HepG2 (cell line): Measurements from ENCODE around the gene LMBRD2. TPM values are rescaled to one million over a fixed set of nuclear protein-coding genes. Genes with fewer than 3 reads are reported as not detected.

Source experiments
- ATAC-seq: fragments of 200-7000 bp; cut with Tn5 transposase; 3 replicates; pipeline ENCODE4 v1.9.1; 2020; ENCODE audit warnings: mild to moderate bottlenecking, moderate library complexity
- BruUV-seq: library from RNA; stranded (reverse); fragments of 400-500 nt; replicated peaks from 2 replicates; lab custom pipeline; 2021; lab: Mats Ljungman, UMichigan
- CTCF ChIA-PET: fragments of 300-600 bp; formaldehyde crosslinking; extraction: SDS; loops from one replicate; lab custom pipeline; 2021; ENCODE audit warnings: low total read pairs, inconsistent platforms, low intra/inter-chr PET ratio; lab: Yijun Ruan, JAX
- POLR2A ChIA-PET: fragments of 350-600 bp; sonication (Branson Sonifier 250); formaldehyde crosslinking; loops from one replicate; lab custom pipeline; 2020; ENCODE audit warnings: antibody characterized with exemption, inconsistent platforms; lab: Yijun Ruan, JAX
- DNase-seq: peaks from one replicate; pipeline ENCODE4 v3.0.0-alpha.2; 2015; ENCODE audit warnings: low spot score
- FAIRE-seq: peaks from 3 replicates; lab custom pipeline; 2011; peaks lifted over from hg19 to GRCh38; lab: Jason Lieb, UNC
- H2AFZ ChIP-seq: one replicate; pipeline ENCODE4 v1.6.1; 2011; ENCODE audit warnings: low read length, inconsistent platforms
- H3K27ac ChIP-seq: fragments of 300-600 bp; 3 replicates; pipeline ENCODE4 v1.8.0; 2011; ENCODE audit warnings: mixed run types, mild to moderate bottlenecking, mixed read lengths, low read length, inconsistent platforms; ENCODE audit not compliant: insufficient read depth; ENCODE audit errors: extremely low read length
- H3K27me3 ChIP-seq, 2 experiments: fragments of 200-600 bp in 1 of 2; 2 replicates in 1 of 2; 3 replicates in 1 of 2; pipeline versions ENCODE4 v1.6.0 to v1.8.0; 2011; ENCODE audit warnings: low read length in 2 of 2, mild to moderate bottlenecking in 2 of 2, moderate library complexity in 2 of 2, inconsistent platforms in 1 of 2; ENCODE audit not compliant: insufficient read depth in 2 of 2, control insufficient read depth in 1 of 2
- H3K36me3 ChIP-seq, 2 experiments: fragments of 200-600 bp in 1 of 2; replicated peaks in 1 of 2; 2 replicates in 1 of 2; 3 replicates in 1 of 2; pipeline versions ENCODE4 v1.5.1 to v1.8.0; 2011; ENCODE audit warnings: low read length in 2 of 2, inconsistent platforms in 1 of 2; ENCODE audit not compliant: insufficient read depth in 2 of 2, control insufficient read depth in 1 of 2
- H3K4me1 ChIP-seq: 2 replicates; pipeline ENCODE4 v1.5.1; 2012; ENCODE audit warnings: low read length, inconsistent platforms; ENCODE audit not compliant: insufficient read depth
- H3K4me2 ChIP-seq: 2 replicates; pipeline ENCODE4 v1.6.0; 2011; ENCODE audit warnings: low read depth, low read length, inconsistent platforms
- H3K4me3 ChIP-seq, 3 experiments: fragments of 200-600 bp in 1 of 3; sonication (generic), shearing (Covaris generic) in 1 of 3; replicated peaks in 1 of 3; 2 replicates each; pipeline ENCODE4 v1.5.1; 2011 to 2016; ENCODE audit warnings: low read length in 3 of 3, inconsistent platforms in 2 of 3, low read depth in 2 of 3, mild to moderate bottlenecking in 2 of 3, control low read depth in 1 of 3, mixed read lengths in 1 of 3; ENCODE audit not compliant: insufficient read depth in 1 of 3
- H3K79me2 ChIP-seq: one replicate; pipeline ENCODE4 v1.6.1; 2011; ENCODE audit warnings: low read length, inconsistent platforms; ENCODE audit not compliant: insufficient read depth
- H3K9ac ChIP-seq: 2 replicates; pipeline ENCODE4 v1.6.0; 2011; ENCODE audit warnings: mild to moderate bottlenecking, low read depth, low read length, inconsistent platforms; ENCODE audit not compliant: insufficient read depth
- H3K9me3 ChIP-seq: 2 replicates; pipeline ENCODE4 v1.5.1; 2012; ENCODE audit warnings: mild to moderate bottlenecking, low read length
- H4K20me1 ChIP-seq: 2 replicates; pipeline ENCODE4 v1.6.0; 2011; ENCODE audit warnings: inconsistent platforms, mild to moderate bottlenecking, low read length, moderate library complexity; ENCODE audit not compliant: insufficient read depth
- AKAP8 ChIP-seq: sonication (generic); formaldehyde crosslinking; IDR thresholded peaks from 2 replicates; pipeline ENCODE4 v1.5.1; 2020; ENCODE audit warnings: mild to moderate bottlenecking, missing genetic modification reagents
- FOXC1 ChIP-seq: sonication (generic); formaldehyde crosslinking; IDR thresholded peaks from 2 replicates; pipeline ENCODE4 v1.8.0; 2022; ENCODE audit warnings: mild to moderate bottlenecking, missing genetic modification reagents, borderline replicate concordance
- HNRNPL ChIP-seq: fragments of 200-400 bp; formaldehyde crosslinking; IDR thresholded peaks from 2 replicates; pipeline ENCODE4 v1.6.1; 2017; ENCODE audit warnings: mild to moderate bottlenecking, low read depth, low read length
- NFIC ChIP-seq: IDR thresholded peaks from 2 replicates; pipeline ENCODE4 v1.6.1; 2012; ENCODE audit warnings: mild to moderate bottlenecking, low read length, inconsistent platforms
- POLR2AphosphoS2 ChIP-seq: IDR thresholded peaks from 2 replicates; pipeline ENCODE4 v1.6.1; 2011; ENCODE audit warnings: low read depth, low read length, improper control_type of control experiment
- SCMH1 ChIP-seq: sonication (generic); formaldehyde crosslinking; IDR thresholded peaks from 2 replicates; pipeline ENCODE4 v1.9.0; 2021; ENCODE audit warnings: missing genetic modification reagents, mild to moderate bottlenecking, borderline replicate concordance
- SRSF9 ChIP-seq: fragments of 200-400 bp; formaldehyde crosslinking; IDR thresholded peaks from 2 replicates; pipeline ENCODE4 v1.6.1; 2018; ENCODE audit warnings: borderline replicate concordance, mild to moderate bottlenecking, low read depth, low read length; ENCODE audit not compliant: insufficient read depth, poor library complexity, severe bottlenecking
- TOE1 ChIP-seq: sonication (generic); formaldehyde crosslinking; IDR thresholded peaks from 2 replicates; pipeline ENCODE4 v1.4.0; 2020; ENCODE audit warnings: mild to moderate bottlenecking, missing genetic modification reagents
- ZC3H13 ChIP-seq: sonication (generic); formaldehyde crosslinking; IDR thresholded peaks from 2 replicates; pipeline ENCODE4 v1.8.1; 2023; ENCODE audit warnings: mild to moderate bottlenecking, missing genetic modification reagents, moderate library complexity
- ZNF550 ChIP-seq: sonication (generic); formaldehyde crosslinking; IDR thresholded peaks from 2 replicates; pipeline ENCODE4 v1.4.0; 2020; ENCODE audit warnings: mild to moderate bottlenecking, missing genetic modification reagents, borderline replicate concordance
- ZNF564 ChIP-seq: sonication (generic); formaldehyde crosslinking; IDR thresholded peaks from 2 replicates; pipeline ENCODE4 v1.8.1; 2023; ENCODE audit warnings: mild to moderate bottlenecking, missing genetic modification reagents
- ZNF644 ChIP-seq: IDR thresholded peaks from 2 replicates; pipeline ENCODE4 v1.6.1; 2016; ENCODE audit warnings: low read depth
- ZNF776 ChIP-seq: sonication (generic); formaldehyde crosslinking; IDR thresholded peaks from 2 replicates; pipeline ENCODE4 v1.4.0; 2020; ENCODE audit warnings: mild to moderate bottlenecking, missing genetic modification reagents
- ZSCAN25 ChIP-seq: sonication (generic); formaldehyde crosslinking; IDR thresholded peaks from 2 replicates; pipeline ENCODE4 v1.8.0; 2022; ENCODE audit warnings: mild to moderate bottlenecking, missing genetic modification reagents
- ZSCAN29 ChIP-seq: sonication (generic); formaldehyde crosslinking; conservative IDR thresholded peaks from 2 replicates; pipeline ENCODE4 v1.4.0; 2020; ENCODE audit warnings: mild to moderate bottlenecking, missing genetic modification reagents
- WGBS: methylation state at CpG from one replicate; pipeline ENCODE4 v1.1.6; 2017; ENCODE audit warnings: low lambda C conversion rate; 5-methylcytosine and 5-hydroxymethylcytosine counted together
- in situ Hi-C: cut with HindIII; loops from 2 replicates; pipeline ENCODE4 v1.10.0; 2017; ENCODE audit warnings: low pct_unique_long_range_greater_than_20kb; ENCODE audit not compliant: extremely low pct_ligation_motif_present
- intact Hi-C: fragments of 100-400 bp; cut with micrococcal nuclease; formaldehyde crosslinking; loops from one replicate; pipeline ENCODE4 v1.10.0; 2022; ENCODE audit not compliant: unreplicated experiment
- polyA plus RNA-seq, 8 experiments: library from polyadenylated mRNA; depleted of rRNA in 3 of 8; stranded (reverse) in 7 of 8; unstranded in 1 of 8; fragments of >200 nt; fragmentation: Illumina TruSeq in 4 of 8; extraction: Trizol in 4 of 8; gene quantifications; 2 replicates each; pipeline versions ENCODE4 v1.2.1 to v1.2.3, GENCODE V29; 2011 to 2016; ENCODE audit warnings: low read depth in 4 of 8, missing spikeins in 1 of 8, mixed read lengths in 1 of 8; ENCODE audit not compliant: insufficient read depth in 1 of 8
- total RNA-seq, 5 experiments: library from RNA; depleted of rRNA; stranded (reverse); fragments of >200 nt; fragmentation: Illumina TruSeq; extraction: Trizol; gene quantifications; 2 replicates each; pipeline ENCODE4 v1.2.3, GENCODE V29; 2016; ENCODE audit warnings: low read depth in 1 of 5
- TF ChIP-seq, protein P1 (sequence below): IDR thresholded peaks from 2 replicates; pipeline ENCODE4 v1.6.1; 2016; ENCODE audit warnings: mild to moderate bottlenecking
- TF ChIP-seq, protein P2 (sequence below): sonication (generic); formaldehyde crosslinking; IDR thresholded peaks from 2 replicates; pipeline ENCODE4 v1.4.0; 2020; ENCODE audit warnings: missing genetic modification reagents

LMBRD2 gene
- total and polyA plus RNA-seq, 2 of the 13 experiments (the other 11 are each of a cell fraction or from before 2014, with no cell fraction given) = 2.0 to 4.7 TPM

DNA sequence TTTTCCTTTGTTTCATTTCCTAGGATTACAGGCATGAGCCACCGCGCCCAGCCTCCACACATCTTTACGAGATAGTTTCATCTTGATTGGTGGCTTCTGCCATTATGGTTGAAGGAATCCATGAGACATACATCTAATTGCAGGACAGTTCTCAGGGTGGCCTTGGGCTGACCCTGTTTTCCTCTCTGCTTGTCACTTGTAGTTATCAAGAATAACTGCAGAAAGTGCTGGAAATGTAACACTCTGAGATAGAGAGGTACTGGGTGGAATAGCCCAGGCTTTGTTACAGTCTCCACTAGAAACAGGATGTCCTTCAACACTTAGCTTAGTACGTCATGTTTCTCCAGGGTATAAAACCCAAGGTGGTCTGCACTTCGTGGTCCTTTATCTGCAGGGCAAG is 95.7 kb downstream of the LMBRD2 start:
- 31% methylated on average over 5 of the region's 5 CpGs for WGBS
- no peak for FAIRE-seq

DNA sequence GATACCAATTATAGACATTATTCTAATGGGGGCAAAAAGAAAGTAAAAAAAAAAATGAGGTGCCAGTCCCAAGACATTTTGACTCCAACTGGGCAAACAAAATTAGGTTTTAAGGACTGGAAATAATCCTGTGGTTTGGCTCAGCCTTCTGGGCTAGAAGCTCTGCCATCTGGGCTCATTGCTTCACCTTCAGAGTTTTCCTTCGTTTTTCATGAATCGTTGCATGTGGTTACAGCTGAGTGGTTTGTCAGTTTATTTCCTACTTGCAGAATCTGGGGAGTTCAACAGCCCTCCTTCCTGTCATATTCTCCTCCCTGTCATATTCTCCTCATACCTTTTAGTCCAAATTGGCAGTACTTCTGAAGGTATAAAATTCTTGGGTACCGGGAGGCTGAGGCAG is 97.0 kb downstream of the LMBRD2 start:
- TF ChIP-seq, protein P1, sequence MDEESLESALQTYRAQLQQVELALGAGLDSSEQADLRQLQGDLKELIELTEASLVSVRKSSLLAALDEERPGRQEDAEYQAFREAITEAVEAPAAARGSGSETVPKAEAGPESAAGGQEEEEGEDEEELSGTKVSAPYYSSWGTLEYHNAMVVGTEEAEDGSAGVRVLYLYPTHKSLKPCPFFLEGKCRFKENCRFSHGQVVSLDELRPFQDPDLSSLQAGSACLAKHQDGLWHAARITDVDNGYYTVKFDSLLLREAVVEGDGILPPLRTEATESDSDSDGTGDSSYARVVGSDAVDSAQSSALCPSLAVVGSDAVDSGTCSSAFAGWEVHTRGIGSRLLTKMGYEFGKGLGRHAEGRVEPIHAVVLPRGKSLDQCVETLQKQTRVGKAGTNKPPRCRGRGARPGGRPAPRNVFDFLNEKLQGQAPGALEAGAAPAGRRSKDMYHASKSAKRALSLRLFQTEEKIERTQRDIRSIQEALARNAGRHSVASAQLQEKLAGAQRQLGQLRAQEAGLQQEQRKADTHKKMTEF (CRISPR knock-in tag) = no peak
- TF ChIP-seq ZC3H13 (CRISPR knock-in tag) (no peak), FOXC1 (no peak)
- Histone ChIP-seq H3K79me2 (no peaks in the 10 kb centered on the region), H4K20me1 (no peaks in the 10 kb centered on the region), H3K9ac (no peak overlapping the region), H3K27me3 (no peaks in the 10 kb centered on the region), H3K27ac (no peak overlapping the region), H3K4me2 (no peak overlapping the region), H2AFZ (no peak overlapping the region), H3K4me1 (no peaks in the 10 kb centered on the region), H3K9me3 (no peaks in the 10 kb centered on the region), H3K4me3 (no peak overlapping the region), H3K36me3 (no peaks in the 10 kb centered on the region)
- DNase-seq (no peak), FAIRE-seq (no peak), ATAC-seq (no peak)
- ChIA-PET POLR2A (no interaction called here), CTCF (no interaction called here)
- WGBS = 18% methylated on average over 3 of the region's 3 CpGs
- intact Hi-C loops = no loop called here
- no TSS peak for BruUV-seq
- in situ Hi-C loops = loop anchor here (25.0 kb wide), 1 partner anchor 633 kb away; no protein-coding TSS in a partner anchor

More for the DNA sequence above, 95.7 kb downstream of the LMBRD2 start:
- TF ChIP-seq POLR2AphosphoS2 (no peak), AKAP8 (CRISPR knock-in tag) (no peak), ZNF550 (CRISPR knock-in tag) (no peak), TOE1 (no peak), ZNF644 (CRISPR knock-in tag) (no peak), SCMH1 (CRISPR knock-in tag) (no peak), ZSCAN25 (CRISPR knock-in tag) (no peak), ZNF564 (CRISPR knock-in tag) (no peak), HNRNPL (no peak), ZSCAN29 (CRISPR knock-in tag) (no peak), ZNF776 (CRISPR knock-in tag) (no peak), NFIC (no peak), SRSF9 (no peak)
- TF ChIP-seq, protein P2, sequence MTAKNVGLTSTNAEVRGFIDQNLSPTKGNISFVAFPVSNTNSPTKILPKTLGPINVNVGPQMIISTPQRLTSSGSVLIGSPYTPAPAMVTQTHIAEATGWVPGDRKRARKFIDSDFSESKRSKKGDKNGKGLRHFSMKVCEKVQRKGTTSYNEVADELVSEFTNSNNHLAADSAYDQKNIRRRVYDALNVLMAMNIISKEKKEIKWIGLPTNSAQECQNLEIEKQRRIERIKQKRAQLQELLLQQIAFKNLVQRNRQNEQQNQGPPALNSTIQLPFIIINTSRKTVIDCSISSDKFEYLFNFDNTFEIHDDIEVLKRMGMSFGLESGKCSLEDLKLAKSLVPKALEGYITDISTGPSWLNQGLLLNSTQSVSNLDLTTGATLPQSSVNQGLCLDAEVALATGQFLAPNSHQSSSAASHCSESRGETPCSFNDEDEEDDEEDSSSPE (CRISPR knock-in tag) = no peak
- DNase-seq (no peak), ATAC-seq (no peak)
- H3K79me2 ChIP-seq = no peaks in the 10 kb centered on the region
- in situ Hi-C loops = loop anchor here (25.0 kb wide), 1 partner anchor 631 kb away; no protein-coding TSS in a partner anchor
- intact Hi-C loops = no loop called here
- H3K9ac ChIP-seq = no peak overlapping the region
- H3K4me3 ChIP-seq = no peak overlapping the region
- no peak overlapping the region for H3K4me2 ChIP-seq
- H3K4me1 ChIP-seq = no peaks in the 10 kb centered on the region
- CTCF ChIA-PET = no interaction called here
- POLR2A ChIA-PET = no interaction called here
- no peaks in the 10 kb centered on the region for H3K36me3 ChIP-seq
- H4K20me1 ChIP-seq = no peaks in the 10 kb centered on the region
- no peak overlapping the region for H3K27ac ChIP-seq
- no peaks in the 10 kb centered on the region for H3K27me3 ChIP-seq
- no peaks in the 10 kb centered on the region for H3K9me3 ChIP-seq
- no TSS peak for BruUV-seq
- no peak overlapping the region for H2AFZ ChIP-seq
